Rectal smooth muscle tissue (tissue), 1 donor: Measurements from ENCODE around the gene TNFAIP8.

Experiments
- H3K27ac ChIP-seq: one replicate; pipeline ENCODE4 v1.7.0; 2013; ENCODE audit warnings: low read depth, low read length, inconsistent platforms
- H3K27me3 ChIP-seq: one replicate; pipeline ENCODE4 v1.7.0; 2013; ENCODE audit warnings: low read length; ENCODE audit not compliant: control insufficient read depth, insufficient read depth
- H3K36me3 ChIP-seq: one replicate; pipeline ENCODE4 v1.7.0; 2013; ENCODE audit warnings: low read length; ENCODE audit not compliant: control insufficient read depth, insufficient read depth
- H3K4me1 ChIP-seq: one replicate; pipeline ENCODE4 v1.7.0; 2013; ENCODE audit warnings: low read length; ENCODE audit not compliant: control insufficient read depth, insufficient read depth
- H3K4me3 ChIP-seq: one replicate; pipeline ENCODE4 v1.7.0; 2013; ENCODE audit warnings: low read length
- H3K9ac ChIP-seq: one replicate; pipeline ENCODE4 v1.7.0; 2013; ENCODE audit warnings: low read length

TNFAIP8 gene

GRCh38 chr5:119343052-119343451, 12.8 kb upstream of the TNFAIP8 start:
- H3K36me3 ChIP-seq = no peaks in the 10 kb centered on the region
- H3K4me1 ChIP-seq = peaks cover 3% of the 10 kb centered on the region
- H3K9ac ChIP-seq = no peak overlapping the region
- H3K27ac ChIP-seq = no peak overlapping the region
- H3K27me3 ChIP-seq = no peaks in the 10 kb centered on the region
- no peak overlapping the region for H3K4me3 ChIP-seq

DNA sequence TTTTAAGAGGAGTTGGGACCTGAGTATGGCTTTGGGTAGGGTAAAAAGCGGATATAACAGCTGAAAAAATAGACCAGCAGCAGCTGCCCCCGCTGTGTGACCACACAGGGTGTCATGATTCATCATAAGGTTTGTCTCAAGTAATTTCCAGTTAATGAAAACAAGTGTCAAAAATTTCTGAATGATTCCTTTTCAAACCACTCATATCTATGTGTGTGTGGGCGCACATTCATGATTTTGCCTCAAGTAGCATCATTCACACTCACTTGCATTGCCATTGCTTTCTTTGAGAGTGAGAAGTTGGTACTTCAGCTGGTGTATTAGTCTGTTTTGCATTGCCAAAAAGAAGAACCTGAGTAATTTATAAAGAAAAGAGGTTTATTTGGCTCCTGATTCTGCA, 12.1 kb upstream of the TNFAIP8 start:
- no peaks in the 10 kb centered on the region for H3K36me3 ChIP-seq
- H3K27ac ChIP-seq = no peak overlapping the region
- no peak overlapping the region for H3K4me3 ChIP-seq
- no peaks in the 10 kb centered on the region for H3K27me3 ChIP-seq
- no peak overlapping the region for H3K9ac ChIP-seq
- H3K4me1 ChIP-seq = peaks cover 3% of the 10 kb centered on the region

- no peak overlapping the region for H3K27ac ChIP-seq
- H3K4me3 ChIP-seq = no peak overlapping the region
- peaks cover 3% of the 10 kb centered on the region for H3K4me1 ChIP-seq
- H3K9ac ChIP-seq = no peak overlapping the region
- H3K36me3 ChIP-seq = no peaks in the 10 kb centered on the region
- H3K27me3 ChIP-seq = no peaks in the 10 kb centered on the region
These were observed 11.6 kb upstream of the TNFAIP8 start for GRCh38 chr5:119344231-119344630.

- Histone ChIP-seq H3K27ac (no peak overlapping the region), H3K9ac (no peak overlapping the region), H3K4me3 (no peak overlapping the region), H3K4me1 (peaks cover 3% of the 10 kb centered on the region), H3K27me3 (no peaks in the 10 kb centered on the region), H3K36me3 (no peaks in the 10 kb centered on the region)
These were observed 10.0 kb upstream of the TNFAIP8 start for GRCh38 chr5:119345861-119346260.

DNA sequence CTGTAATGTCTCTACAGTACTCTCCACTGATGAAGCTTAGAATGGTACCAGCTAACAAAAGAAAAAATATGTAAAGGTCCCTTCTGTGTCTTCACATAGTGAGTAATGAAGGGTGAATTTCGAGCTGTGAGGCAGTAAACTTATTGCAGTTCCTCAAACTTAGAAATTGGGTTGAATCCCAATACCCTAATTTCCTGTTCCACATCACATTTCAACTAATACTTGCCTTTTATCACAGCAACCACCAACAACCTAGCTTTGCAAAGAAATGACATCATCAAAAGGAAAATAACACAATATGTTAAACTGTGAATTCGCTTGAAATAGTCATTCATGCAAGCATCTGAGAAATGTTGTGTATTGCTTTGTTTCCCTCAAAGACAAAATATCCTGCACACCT, 9.4 kb upstream of the TNFAIP8 start:
- Histone ChIP-seq H3K27ac (no peak overlapping the region), H3K36me3 (no peaks in the 10 kb centered on the region), H3K27me3 (no peaks in the 10 kb centered on the region), H3K9ac (no peak overlapping the region), H3K4me3 (no peak overlapping the region), H3K4me1 (peaks cover 3% of the 10 kb centered on the region)

- Histone ChIP-seq H3K27ac (no peak overlapping the region), H3K4me1 (peaks cover 3% of the 10 kb centered on the region), H3K4me3 (no peak overlapping the region), H3K27me3 (no peaks in the 10 kb centered on the region), H3K9ac (no peak overlapping the region), H3K36me3 (no peaks in the 10 kb centered on the region)
These were observed 8.2 kb upstream of the TNFAIP8 start for GRCh38 chr5:119347574-119347973.

- H3K27ac ChIP-seq = no peak overlapping the region
- H3K9ac ChIP-seq = no peak overlapping the region
- no peaks in the 10 kb centered on the region for H3K27me3 ChIP-seq
- no peaks in the 10 kb centered on the region for H3K36me3 ChIP-seq
- no peak overlapping the region for H3K4me3 ChIP-seq
- peaks cover under 1% of the 10 kb centered on the region for H3K4me1 ChIP-seq
These were observed 7.8 kb upstream of the TNFAIP8 start for GRCh38 chr5:119347991-119348390.

DNA sequence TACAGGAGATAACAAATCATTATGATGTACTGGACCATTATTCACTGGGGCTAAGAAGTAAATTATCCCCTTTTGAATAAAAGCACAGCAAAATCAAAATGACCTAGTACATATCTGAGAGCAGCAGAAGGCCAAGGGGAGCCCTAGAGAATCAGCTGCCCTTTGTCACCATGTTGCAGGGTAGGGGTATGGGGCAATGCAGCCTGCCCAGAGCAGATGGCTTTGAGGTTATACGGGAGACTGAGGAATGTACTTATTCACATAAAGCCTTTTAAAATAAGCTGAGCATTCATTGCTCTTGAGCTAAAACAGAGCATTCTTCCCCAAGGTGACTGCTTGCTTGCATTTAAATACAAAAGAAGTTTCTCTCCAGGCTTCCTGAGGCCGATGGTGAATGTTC, 2.6 kb upstream of the TNFAIP8 start:
- no peak overlapping the region for H3K4me3 ChIP-seq
- no peak overlapping the region for H3K27ac ChIP-seq
- H3K4me1 ChIP-seq = no peaks in the 10 kb centered on the region
- no peaks in the 10 kb centered on the region for H3K27me3 ChIP-seq
- H3K36me3 ChIP-seq = no peaks in the 10 kb centered on the region
- H3K9ac ChIP-seq = no peak overlapping the region

GRCh38 chr5:119353686-119354366, 2.0 kb upstream of the TNFAIP8 start:
- no peaks in the 10 kb centered on the region for H3K4me1 ChIP-seq
- H3K27ac ChIP-seq = no peak overlapping the region
- H3K36me3 ChIP-seq = no peaks in the 10 kb centered on the region
- no peak overlapping the region for H3K9ac ChIP-seq
- H3K27me3 ChIP-seq = no peaks in the 10 kb centered on the region
- H3K4me3 ChIP-seq = peak overlapping the region; percentile 1

DNA sequence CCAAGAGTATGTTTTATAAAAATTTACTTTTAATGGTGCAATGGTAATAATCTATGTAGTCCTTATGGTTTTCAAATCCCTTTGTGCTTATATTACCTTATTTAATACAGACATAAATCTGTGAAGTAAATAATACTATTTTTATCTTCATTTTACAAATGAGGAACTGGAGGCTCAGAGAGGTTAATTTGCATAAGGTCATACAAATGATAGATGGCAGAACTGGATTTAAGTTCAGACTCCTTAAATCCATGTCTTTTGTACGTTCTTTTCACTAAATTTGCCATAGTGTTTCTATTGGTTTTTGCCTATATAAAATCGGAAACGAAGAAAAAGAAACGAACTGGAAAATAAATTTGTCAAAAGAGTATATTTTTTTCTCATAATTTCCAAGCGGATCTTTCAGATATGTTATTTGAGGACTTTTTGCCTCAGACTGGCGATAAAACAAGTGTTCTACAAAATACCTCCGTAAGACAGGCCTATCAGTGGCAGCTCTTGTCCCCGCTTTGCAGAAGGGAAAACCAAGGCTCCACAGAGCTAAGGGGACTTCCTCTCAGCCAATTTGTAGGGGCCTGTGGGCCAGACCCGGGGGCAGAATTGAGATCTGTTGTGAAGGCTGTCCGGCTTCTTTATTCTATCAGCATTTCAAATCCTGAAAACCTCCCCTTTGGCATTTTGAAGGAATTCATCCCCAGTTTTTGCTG, 1.1 kb upstream of the TNFAIP8 start:
- Histone ChIP-seq H3K27me3 (no peaks in the 10 kb centered on the region), H3K4me1 (no peaks in the 10 kb centered on the region), H3K36me3 (no peaks in the 10 kb centered on the region), H3K9ac (no peak overlapping the region), H3K4me3 (peak overlapping the region; percentile 59), H3K27ac (no peak overlapping the region)

DNA sequence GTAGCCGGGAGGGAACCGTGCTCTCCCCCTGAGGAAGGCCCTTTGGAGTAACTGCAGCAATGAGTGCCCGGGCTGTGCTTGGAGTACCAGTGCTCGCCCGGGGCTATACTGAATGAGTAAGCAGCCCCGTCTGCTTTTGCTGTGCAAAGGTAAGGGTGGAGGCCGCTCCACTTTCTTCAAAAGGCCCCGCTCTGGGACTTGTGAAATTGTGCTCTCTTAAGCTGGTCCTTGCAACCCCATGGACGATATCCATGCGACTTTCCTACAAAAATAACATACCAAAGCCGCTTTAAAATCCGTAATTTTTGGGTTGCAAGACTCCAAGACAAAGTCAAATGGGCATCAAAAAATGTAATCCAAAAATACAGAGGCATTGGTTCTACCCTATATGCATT, 578 bp upstream of the TNFAIP8 start:
- H3K4me3 ChIP-seq = peak overlapping the region; percentile 59
- no peaks in the 10 kb centered on the region for H3K4me1 ChIP-seq
- H3K36me3 ChIP-seq = no peaks in the 10 kb centered on the region
- no peak overlapping the region for H3K9ac ChIP-seq
- no peaks in the 10 kb centered on the region for H3K27me3 ChIP-seq
- no peak overlapping the region for H3K27ac ChIP-seq

- H3K27ac ChIP-seq = no peak overlapping the region
- no peaks in the 10 kb centered on the region for H3K4me1 ChIP-seq
- no peak overlapping the region for H3K9ac ChIP-seq
These were observed 881 bp downstream of the TNFAIP8 start for GRCh38 chr5:119356612-119357188.

DNA sequence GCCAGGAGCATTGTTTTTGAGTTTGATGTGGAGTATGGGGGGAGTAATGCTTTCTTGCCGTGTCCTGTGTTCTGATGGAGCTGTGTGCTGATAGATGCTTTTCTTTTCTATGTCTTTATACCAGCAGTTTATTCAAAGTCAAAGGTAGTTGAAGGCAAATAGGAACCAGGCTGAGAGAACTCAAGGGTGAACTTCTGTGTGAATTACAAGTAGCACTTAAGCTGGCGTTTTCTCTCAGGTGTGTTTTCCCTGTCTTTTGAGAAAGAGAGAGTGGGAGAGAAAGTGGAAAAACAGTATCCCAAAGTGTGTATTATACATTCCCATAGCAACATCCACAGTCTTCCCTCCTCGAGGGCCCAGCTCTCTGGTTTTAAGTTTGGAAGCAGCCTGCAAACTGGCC, 1.5 kb downstream of the TNFAIP8 start:
- Histone ChIP-seq H3K4me1 (no peaks in the 10 kb centered on the region), H3K9ac (no peak overlapping the region), H3K27me3 (no peaks in the 10 kb centered on the region), H3K4me3 (peak overlapping the region; percentile 59), H3K27ac (no peak overlapping the region), H3K36me3 (no peaks in the 10 kb centered on the region)

More at GRCh38 chr5:119356612-119357188, 881 bp downstream of the TNFAIP8 start:
- H3K4me3 ChIP-seq = peak overlapping the region; percentile 59
- H3K36me3 ChIP-seq = no peaks in the 10 kb centered on the region
- H3K27me3 ChIP-seq = no peaks in the 10 kb centered on the region
